Activated CD4-positive, alpha-beta T cell treated with anti-CD3 and anti-CD28 coated beads, Interleukin-2, amount 10 ng/mL, durations not matched to agents 7 days and 5 days (primary cell): ENCODE data around the gene ADAMTS9. TPM values are rescaled to one million over a fixed set of nuclear protein-coding genes. Genes with fewer than 3 reads are reported as not detected.

Experiments
- CTCF ChIA-PET: fragments of 350-600 bp; sonication (Branson Sonifier 250); formaldehyde crosslinking; loops from one replicate; lab custom pipeline; 2021; ENCODE audit warnings: antibody characterized with exemption; lab: Charles Lee
- POLR2A ChIA-PET: fragments of 350-600 bp; sonication (Branson Sonifier 250); formaldehyde crosslinking; loops from one replicate; lab custom pipeline; 2021; ENCODE audit warnings: antibody characterized with exemption; lab: Charles Lee
- DNase-seq: peaks from one replicate; pipeline ENCODE4 v3.0.0-alpha.2; 2020
- H3K27ac Mint-ChIP-seq: one replicate; pipeline ENCODE4 v1.8.0; 2021; ENCODE audit warnings: mild to moderate bottlenecking, moderate library complexity, mixed read lengths
- H3K27me3 Mint-ChIP-seq: one replicate; pipeline ENCODE4 v1.8.0; 2021; ENCODE audit warnings: mixed read lengths
- H3K36me3 Mint-ChIP-seq: one replicate; pipeline ENCODE4 v1.8.0; 2021; ENCODE audit warnings: low read depth, mixed read lengths
- H3K4me1 Mint-ChIP-seq: one replicate; pipeline ENCODE4 v1.8.0; 2021; ENCODE audit warnings: mixed read lengths
- H3K4me3 Mint-ChIP-seq: one replicate; pipeline ENCODE4 v1.8.0; 2021; ENCODE audit warnings: mild to moderate bottlenecking, moderate library complexity, mixed read lengths
- H3K9me3 Mint-ChIP-seq: one replicate; pipeline ENCODE4 v1.8.0; 2021; ENCODE audit warnings: mixed read lengths
- total RNA-seq, 2 experiments: library from RNA; stranded (reverse); gene quantifications; one replicate each; pipeline ENCODE4 v1.2.3, GENCODE V29; 2021

The ADAMTS9 gene
- total RNA-seq, 2 experiments from 2014 or later: not detected

DNA sequence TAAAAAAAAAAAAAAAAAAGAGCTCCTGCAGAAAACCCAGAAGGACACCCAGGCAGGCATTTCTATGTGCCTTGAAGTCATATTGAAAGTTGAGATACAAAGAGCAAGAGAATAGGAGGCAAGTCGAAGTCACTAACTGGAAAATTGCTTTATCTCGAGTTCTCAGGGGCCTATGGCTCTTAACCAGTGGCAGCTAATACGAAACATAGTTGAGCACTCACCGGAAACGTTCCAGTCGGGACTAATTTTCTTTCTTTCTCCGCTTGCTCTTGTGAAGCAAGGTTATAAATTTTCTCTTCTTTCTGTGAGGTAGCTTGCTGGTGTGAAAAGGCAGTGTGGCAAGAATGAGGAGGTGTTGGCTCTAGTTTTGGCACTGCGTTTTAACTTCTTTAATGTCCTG is 181.5 kb downstream of the ADAMTS9 start:
- ChIA-PET CTCF (interaction anchor here (0.7 kb wide), 1 partner anchor 22 kb away, joined by 3 read pairs; no protein-coding TSS in a partner anchor), POLR2A (no interaction called here)
- no peaks in the 10 kb centered on the region for H3K9me3 Mint-ChIP-seq
- H3K4me1 Mint-ChIP-seq: peaks cover 7% of the 10 kb centered on the region
- no peak for DNase-seq
- H3K27me3 Mint-ChIP-seq: peaks cover 4% of the 10 kb centered on the region
- H3K27ac Mint-ChIP-seq: no peak overlapping the region
- H3K4me3 Mint-ChIP-seq: no peak overlapping the region
- no peaks in the 10 kb centered on the region for H3K36me3 Mint-ChIP-seq

DNA sequence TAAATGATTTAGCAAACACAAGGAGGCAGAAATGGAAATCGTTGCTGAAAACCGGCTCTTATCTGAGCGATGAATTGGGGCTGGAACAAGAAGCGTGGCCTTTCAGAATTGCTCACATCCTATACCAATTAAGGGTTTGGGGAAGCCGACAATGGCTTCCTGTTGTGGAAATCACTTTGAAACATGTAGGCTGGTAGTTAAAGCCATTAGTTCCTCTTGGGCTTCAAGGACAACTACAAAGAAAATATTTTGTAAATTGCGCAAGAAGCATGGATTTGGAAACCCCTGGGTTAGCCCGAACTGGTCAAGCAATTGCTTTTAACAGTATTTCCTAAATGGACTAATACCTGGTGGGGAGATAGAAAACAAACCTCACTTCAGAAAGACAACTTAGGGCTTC is 182.4 kb downstream of the ADAMTS9 start:
- no peak for DNase-seq
- CTCF ChIA-PET: interaction anchor here (0.7 kb wide), 1 partner anchor 21 kb away, joined by 3 read pairs; no protein-coding TSS in a partner anchor

DNA sequence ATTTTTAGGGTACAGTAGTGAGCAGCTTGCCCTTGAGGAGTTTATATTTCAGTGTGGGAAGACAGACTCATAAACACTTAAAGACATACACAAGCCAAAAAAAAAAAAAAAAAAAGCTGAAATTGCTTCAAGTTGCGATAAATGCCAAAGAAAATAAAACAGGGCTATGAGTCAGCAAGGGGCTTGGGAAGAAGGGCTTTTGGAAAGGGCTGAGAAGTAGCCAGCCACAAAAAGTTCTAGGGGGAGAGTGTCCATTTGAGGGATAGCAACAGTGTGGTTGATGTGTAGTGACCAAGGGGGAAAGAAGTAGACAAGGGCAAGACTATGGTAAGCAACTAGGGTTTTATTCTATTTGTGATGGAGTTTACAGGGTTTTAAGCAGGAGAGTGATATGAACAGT is 185.5 kb downstream of the ADAMTS9 start:
- Mint-ChIP-seq H3K4me3 (no peak overlapping the region), H3K27me3 (peaks cover 4% of the 10 kb centered on the region), H3K4me1 (peaks cover 7% of the 10 kb centered on the region), H3K36me3 (no peaks in the 10 kb centered on the region), H3K27ac (no peak overlapping the region), H3K9me3 (no peaks in the 10 kb centered on the region)
- ChIA-PET CTCF (no interaction called here), POLR2A (no interaction called here)
- DNase-seq: no peak

More for the DNA sequence above, 182.4 kb downstream of the ADAMTS9 start:
- peaks cover 4% of the 10 kb centered on the region for H3K27me3 Mint-ChIP-seq
- no peaks in the 10 kb centered on the region for H3K9me3 Mint-ChIP-seq
- H3K36me3 Mint-ChIP-seq: no peaks in the 10 kb centered on the region
- no peak overlapping the region for H3K4me3 Mint-ChIP-seq
- no peak overlapping the region for H3K27ac Mint-ChIP-seq
- H3K4me1 Mint-ChIP-seq: peaks cover 7% of the 10 kb centered on the region
- POLR2A ChIA-PET: no interaction called here

DNA sequence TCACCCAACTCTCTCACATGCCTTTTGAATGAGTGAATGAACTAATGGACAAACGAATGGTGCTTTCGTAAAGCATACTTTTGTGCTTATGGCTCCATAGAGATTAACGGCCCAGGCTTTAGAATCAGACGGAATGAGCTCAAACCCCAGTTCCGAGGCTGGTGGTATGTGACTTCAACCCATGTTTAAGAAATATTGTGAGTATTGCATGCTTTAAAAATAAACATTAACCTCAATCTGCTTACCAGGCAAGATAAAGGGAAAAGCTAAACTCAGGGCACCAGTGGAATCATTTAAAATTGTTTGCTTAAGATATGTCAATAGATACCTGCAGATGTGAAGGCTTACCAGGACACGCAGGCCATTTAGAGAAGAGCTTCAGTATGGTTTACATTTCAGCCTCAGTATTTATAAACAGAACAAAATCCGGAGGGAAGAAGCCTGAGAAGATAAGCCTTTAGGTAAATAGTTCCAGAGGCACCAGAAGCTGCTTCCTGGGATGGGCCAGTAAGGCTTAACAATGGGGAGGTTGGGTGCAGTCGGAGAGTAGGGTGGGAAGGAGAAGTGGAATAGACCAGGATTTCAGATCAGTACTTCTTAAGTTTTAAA is 186.4 kb downstream of the ADAMTS9 start:
- H3K4me3 Mint-ChIP-seq: no peak overlapping the region
- POLR2A ChIA-PET: no interaction called here
- CTCF ChIA-PET: no interaction called here

DNA sequence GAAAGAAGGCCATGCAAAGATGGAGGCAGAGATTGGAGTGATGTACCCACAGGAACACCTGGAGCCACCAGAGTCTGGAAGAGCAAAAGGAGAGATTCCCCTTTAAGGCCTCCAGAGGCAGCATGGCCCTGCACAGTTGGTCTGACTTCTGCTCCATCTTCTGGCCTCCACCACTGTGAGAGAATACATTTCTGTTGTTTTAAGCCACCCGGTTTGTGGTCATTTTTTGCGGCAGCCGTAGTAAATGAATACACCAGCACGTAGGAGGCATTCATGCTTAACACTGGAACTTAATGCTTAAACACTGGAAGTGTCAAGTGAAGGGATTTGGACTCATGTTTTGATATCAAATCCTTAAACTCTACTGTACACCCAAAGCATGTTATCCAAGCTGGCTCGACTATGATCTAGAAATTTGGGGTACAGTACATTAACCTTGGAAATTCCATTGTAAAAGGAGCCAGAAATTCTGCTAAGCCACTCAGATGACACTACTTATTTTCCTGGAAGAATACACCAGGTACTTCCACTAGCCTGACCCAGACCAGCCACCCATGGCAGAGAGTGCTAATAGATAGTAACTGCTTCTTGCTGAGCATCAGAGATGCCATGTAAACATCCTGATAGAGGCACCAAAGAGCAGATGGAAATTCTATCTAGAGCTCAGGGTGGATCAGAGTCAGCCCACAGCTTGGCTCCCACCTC is 190.9 kb downstream of the ADAMTS9 start:
- no peaks in the 10 kb centered on the region for H3K9me3 Mint-ChIP-seq
- CTCF ChIA-PET: no interaction called here
- H3K4me3 Mint-ChIP-seq: no peak overlapping the region
- no peak for DNase-seq
- H3K27me3 Mint-ChIP-seq: peaks cover 19% of the 10 kb centered on the region
- POLR2A ChIA-PET: no interaction called here
- no peak overlapping the region for H3K27ac Mint-ChIP-seq
- H3K4me1 Mint-ChIP-seq: no peaks in the 10 kb centered on the region
- no peaks in the 10 kb centered on the region for H3K36me3 Mint-ChIP-seq

More for the DNA sequence above, 186.4 kb downstream of the ADAMTS9 start:
- DNase-seq: no peak
- no peak overlapping the region for H3K27ac Mint-ChIP-seq
- peaks cover 7% of the 10 kb centered on the region for H3K4me1 Mint-ChIP-seq
- H3K9me3 Mint-ChIP-seq: no peaks in the 10 kb centered on the region
- peaks cover 4% of the 10 kb centered on the region for H3K27me3 Mint-ChIP-seq
- no peaks in the 10 kb centered on the region for H3K36me3 Mint-ChIP-seq

DNA sequence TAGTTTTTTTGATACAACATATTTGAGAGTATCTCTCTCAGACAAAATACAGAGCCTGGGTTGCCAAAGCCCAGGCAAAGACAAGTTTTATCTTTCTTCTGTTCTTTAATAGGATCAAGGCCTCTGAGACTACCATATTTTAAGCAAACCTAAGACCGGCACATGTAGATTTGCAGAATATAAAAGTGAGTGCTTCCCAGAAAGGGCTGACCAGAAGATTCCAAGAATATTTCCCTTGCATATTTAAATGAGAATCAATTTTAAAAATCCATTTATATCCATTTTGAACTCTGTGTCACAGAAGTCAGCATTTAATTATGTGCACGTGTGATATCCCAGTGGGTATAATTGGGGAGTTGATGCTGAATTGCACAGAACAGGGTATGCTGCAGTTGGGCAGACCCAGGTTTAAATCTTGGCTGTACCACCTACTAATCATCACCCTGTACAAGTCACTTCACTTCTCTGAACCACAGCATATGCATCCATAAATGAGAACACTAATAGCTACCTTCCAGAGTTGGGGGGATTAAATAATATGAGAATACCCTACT is 191.9 kb downstream of the ADAMTS9 start:
- Mint-ChIP-seq H3K4me1 (no peaks in the 10 kb centered on the region), H3K4me3 (no peak overlapping the region), H3K9me3 (no peaks in the 10 kb centered on the region), H3K27me3 (peaks cover 30% of the 10 kb centered on the region), H3K36me3 (no peaks in the 10 kb centered on the region), H3K27ac (no peak overlapping the region)
- POLR2A ChIA-PET: no interaction called here
- no peak for DNase-seq
- CTCF ChIA-PET: interaction anchor here (3.4 kb wide), 1 partner anchor 11 kb away, joined by 13 read pairs; no protein-coding TSS in a partner anchor

DNA sequence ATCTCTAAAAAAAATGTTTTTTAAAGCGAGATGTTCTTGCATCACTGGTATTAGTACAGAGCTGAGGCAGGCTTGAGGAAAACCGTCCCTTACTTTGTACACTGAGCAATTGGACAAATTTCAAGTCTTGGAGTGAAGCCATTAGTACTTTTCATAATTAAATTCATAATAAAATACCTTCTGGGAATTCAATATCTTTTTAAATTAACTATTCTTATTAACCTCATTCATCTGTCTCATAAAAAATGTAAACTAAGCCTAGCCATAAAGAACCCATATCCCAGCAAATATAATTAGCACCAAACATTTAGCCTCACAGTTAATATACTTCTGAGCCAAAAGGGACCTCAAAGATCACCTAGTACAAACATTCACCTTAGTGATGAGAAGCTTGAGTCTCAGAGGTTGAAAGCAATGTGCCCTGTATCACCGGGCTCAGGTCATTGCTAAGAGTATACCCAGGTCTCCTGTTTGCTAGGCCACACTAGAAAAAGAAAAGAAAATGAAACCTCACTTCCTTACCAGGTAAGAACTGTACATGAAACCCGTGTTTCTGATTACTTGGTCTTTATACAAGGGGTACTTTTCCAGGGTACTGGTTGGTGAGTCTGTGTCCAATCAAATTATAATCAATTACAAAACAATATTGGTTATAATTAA is 192.5 kb downstream of the ADAMTS9 start:
- Mint-ChIP-seq H3K4me1 (no peaks in the 10 kb centered on the region), H3K36me3 (no peaks in the 10 kb centered on the region), H3K9me3 (no peaks in the 10 kb centered on the region), H3K27ac (no peak overlapping the region), H3K27me3 (peaks cover 36% of the 10 kb centered on the region), H3K4me3 (no peak overlapping the region)
- ChIA-PET POLR2A (no interaction called here), CTCF (interaction anchor here (3.4 kb wide), 1 partner anchor 10 kb away, joined by 13 read pairs; no protein-coding TSS in a partner anchor)
- no peak for DNase-seq

DNA sequence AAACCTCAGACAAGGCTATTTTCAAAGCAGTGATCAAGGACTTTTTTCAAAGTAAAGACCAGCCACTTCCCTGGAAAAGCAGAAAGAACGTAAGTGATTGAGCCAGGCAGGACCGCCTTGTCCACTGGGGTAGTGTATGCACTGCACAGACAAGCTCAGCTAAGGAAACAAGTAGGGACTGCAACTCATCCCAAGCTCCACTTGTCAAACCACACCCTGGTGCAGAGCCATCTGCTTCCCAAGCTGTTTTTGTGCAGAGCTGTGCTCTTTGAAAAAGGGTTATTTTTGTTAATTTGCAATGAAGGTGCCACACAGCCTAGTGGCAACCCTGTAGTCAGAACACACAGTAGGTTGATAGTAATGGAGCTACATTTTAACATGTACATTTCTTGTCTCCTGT is 193.3 kb downstream of the ADAMTS9 start:
- no peak overlapping the region for H3K27ac Mint-ChIP-seq
- H3K36me3 Mint-ChIP-seq: no peaks in the 10 kb centered on the region
- CTCF ChIA-PET: interaction anchor here (0.6 to 3.4 kb wide), 3 partner anchors 10 to 380 kb away, joined by 3 to 13 read pairs (median 3); no protein-coding TSS in a partner anchor
- no peaks in the 10 kb centered on the region for H3K4me1 Mint-ChIP-seq
- H3K4me3 Mint-ChIP-seq: no peak overlapping the region
- no peaks in the 10 kb centered on the region for H3K9me3 Mint-ChIP-seq
- POLR2A ChIA-PET: no interaction called here
- DNase-seq: no peak
- peaks cover 43% of the 10 kb centered on the region for H3K27me3 Mint-ChIP-seq

DNA sequence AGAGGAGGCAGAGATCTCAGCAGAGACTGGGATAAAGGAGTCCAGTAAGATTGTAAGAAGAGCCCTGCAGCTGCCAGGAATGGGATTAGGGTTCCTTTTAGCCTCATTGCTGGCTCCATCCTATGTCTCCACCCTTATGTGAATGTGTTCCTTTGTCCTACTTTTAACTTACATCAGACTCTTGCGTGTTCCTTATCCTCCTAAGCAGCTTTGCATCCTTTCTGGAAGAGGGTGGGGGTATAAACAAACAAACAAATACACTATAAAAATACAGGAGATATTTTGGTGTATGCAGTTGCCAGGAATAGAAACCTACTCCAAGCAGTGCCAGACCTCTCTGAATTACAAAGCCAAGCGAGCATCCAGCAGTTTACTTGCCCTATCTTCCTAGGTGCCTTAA is 194.7 kb downstream of the ADAMTS9 start:
- Mint-ChIP-seq H3K4me1 (no peaks in the 10 kb centered on the region), H3K27ac (no peak overlapping the region), H3K4me3 (no peak overlapping the region), H3K9me3 (no peaks in the 10 kb centered on the region), H3K36me3 (no peaks in the 10 kb centered on the region), H3K27me3 (peaks cover 53% of the 10 kb centered on the region)
- POLR2A ChIA-PET: no interaction called here
- no peak for DNase-seq
- CTCF ChIA-PET: interaction anchor here (3.4 kb wide), 1 partner anchor 8 kb away, joined by 13 read pairs; no protein-coding TSS in a partner anchor

DNA sequence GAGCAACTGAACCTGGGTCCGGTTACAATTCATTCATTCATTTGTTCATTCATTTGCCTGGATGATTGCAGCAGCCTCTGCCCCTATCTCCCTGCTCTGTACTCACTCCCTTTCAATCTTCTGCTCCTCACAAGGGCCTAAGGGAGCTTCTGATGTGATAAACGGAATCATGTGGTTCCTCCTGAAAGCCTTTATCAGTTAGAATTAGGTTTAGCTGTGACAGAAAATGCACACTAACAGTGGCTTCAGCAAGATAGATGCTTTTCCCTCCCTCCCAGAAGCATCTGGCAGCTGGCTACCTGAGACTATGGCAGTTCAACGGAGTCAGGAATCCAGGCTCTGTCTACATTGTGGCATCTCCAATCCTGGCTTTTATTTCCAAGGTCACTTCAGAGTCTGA is 196.0 kb downstream of the ADAMTS9 start:
- Mint-ChIP-seq H3K36me3 (no peaks in the 10 kb centered on the region), H3K4me1 (peaks cover 2% of the 10 kb centered on the region), H3K9me3 (no peaks in the 10 kb centered on the region), H3K27me3 (peaks cover 58% of the 10 kb centered on the region), H3K4me3 (no peak overlapping the region), H3K27ac (no peak overlapping the region)
- no peak for DNase-seq
- ChIA-PET POLR2A (no interaction called here), CTCF (no interaction called here)

DNA sequence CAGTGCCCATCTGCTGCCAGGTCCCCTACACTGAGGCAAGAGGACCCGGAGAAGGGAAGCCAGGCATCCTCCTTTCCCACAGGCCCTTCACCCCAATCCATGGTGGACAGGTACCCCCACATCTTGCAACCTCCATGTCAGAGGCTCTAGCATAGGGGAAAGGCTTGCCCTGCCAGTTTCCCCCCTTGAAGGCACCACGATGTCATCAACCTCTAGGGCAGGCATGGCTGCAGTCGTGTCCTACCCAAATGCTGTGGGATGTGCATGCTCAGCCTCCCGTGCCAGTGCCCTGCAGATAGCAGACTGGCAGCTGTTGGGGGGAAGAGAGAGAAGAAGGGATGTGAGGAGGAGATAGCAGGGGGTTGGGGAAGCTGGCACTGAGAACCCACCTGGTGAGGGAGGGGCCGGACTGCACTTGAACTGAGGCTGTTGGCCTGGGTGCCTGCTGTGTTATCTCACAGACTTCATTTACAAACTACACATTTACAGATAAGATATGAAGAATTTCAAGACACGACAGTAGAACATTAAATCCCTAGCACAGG is 197.5 kb downstream of the ADAMTS9 start:
- peaks cover 4% of the 10 kb centered on the region for H3K4me1 Mint-ChIP-seq

DNA sequence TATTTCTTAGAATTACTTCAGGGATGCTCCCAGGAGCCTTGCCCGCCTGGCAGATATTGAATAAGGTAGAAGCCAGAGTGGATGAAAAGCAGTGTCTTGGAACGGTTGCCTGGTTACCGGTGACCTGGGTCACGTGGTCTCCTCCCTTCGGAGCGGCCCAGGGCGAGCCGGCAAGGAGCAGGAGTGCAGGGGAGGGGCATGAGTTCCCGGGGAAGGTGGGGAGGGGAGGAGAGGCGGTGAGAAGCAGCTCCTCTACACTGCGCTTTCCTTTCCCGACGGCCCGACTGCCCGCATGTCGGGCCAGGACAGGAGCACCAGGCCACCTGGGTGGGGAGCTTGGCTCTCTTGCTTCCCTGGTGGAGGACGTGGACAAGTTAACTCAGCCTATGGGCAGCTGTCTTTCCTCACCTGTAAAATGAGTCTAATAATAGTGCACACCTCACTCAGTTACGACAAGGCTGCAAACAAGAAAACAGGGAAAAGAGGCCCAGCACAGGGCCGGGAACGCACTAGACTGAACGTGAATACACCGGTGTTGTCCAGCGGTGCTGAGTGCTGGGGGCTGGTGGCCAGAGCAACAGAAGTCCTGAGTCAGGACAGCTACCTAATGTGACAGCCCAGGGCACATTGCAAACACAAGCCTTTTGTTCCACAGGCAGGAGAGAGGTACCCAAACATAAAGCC is 198.3 kb downstream of the ADAMTS9 start:
- DNase-seq: no peak
- ChIA-PET POLR2A (no interaction called here), CTCF (no interaction called here)
- no peaks in the 10 kb centered on the region for H3K36me3 Mint-ChIP-seq
- no peak overlapping the region for H3K4me3 Mint-ChIP-seq
- peaks cover 4% of the 10 kb centered on the region for H3K4me1 Mint-ChIP-seq
- no peak overlapping the region for H3K27ac Mint-ChIP-seq
- peaks cover 58% of the 10 kb centered on the region for H3K27me3 Mint-ChIP-seq
- no peaks in the 10 kb centered on the region for H3K9me3 Mint-ChIP-seq

More for the DNA sequence above, 197.5 kb downstream of the ADAMTS9 start:
- Mint-ChIP-seq H3K36me3 (no peaks in the 10 kb centered on the region), H3K27ac (no peak overlapping the region), H3K9me3 (no peaks in the 10 kb centered on the region), H3K27me3 (peaks cover 58% of the 10 kb centered on the region), H3K4me3 (no peak overlapping the region)
- POLR2A ChIA-PET: no interaction called here
- DNase-seq: no peak
- CTCF ChIA-PET: no interaction called here
